HepG2 (cell line): ENCODE data around the gene TEX14. TPM values are rescaled to one million over a fixed set of nuclear protein-coding genes. Genes with fewer than 3 reads are reported as not detected.

Experiments
- CCDC6 ChIP-seq: sonication (generic); formaldehyde crosslinking; IDR thresholded peaks from 2 replicates; pipeline ENCODE4 v1.8.1; 2022; ENCODE audit warnings: mild to moderate bottlenecking, missing genetic modification reagents, moderate library complexity
- NPAS2 ChIP-seq: sonication (generic); formaldehyde crosslinking; IDR thresholded peaks from 2 replicates; pipeline ENCODE4 v1.8.0; 2022; ENCODE audit warnings: mild to moderate bottlenecking, missing genetic modification reagents, borderline replicate concordance
- SKI ChIP-seq: fragments of 450-650 bp; IDR thresholded peaks from one replicate; pipeline ENCODE4 v1.6.1; 2018; ENCODE audit warnings: mild to moderate bottlenecking; ENCODE audit not compliant: partially characterized antibody
- ZNF17 ChIP-seq: sonication (generic); formaldehyde crosslinking; IDR thresholded peaks from 2 replicates; pipeline ENCODE4 v1.5.0; 2020; ENCODE audit warnings: mild to moderate bottlenecking, missing genetic modification reagents
- ZNF549 ChIP-seq: sonication (generic); formaldehyde crosslinking; IDR thresholded peaks from 2 replicates; pipeline ENCODE4 v1.5.0; 2020; ENCODE audit warnings: missing genetic modification reagents
- polyA plus RNA-seq, 8 experiments: library from polyadenylated mRNA; depleted of rRNA in 3 of 8; stranded (reverse) in 7 of 8; unstranded in 1 of 8; fragments of >200 nt; fragmentation: Illumina TruSeq in 4 of 8; extraction: Trizol in 4 of 8; gene quantifications; 2 replicates each; pipeline versions ENCODE4 v1.2.1 to v1.2.3, GENCODE V29; 2011 to 2016; ENCODE audit warnings: low read depth in 4 of 8, missing spikeins in 1 of 8, mixed read lengths in 1 of 8; ENCODE audit not compliant: insufficient read depth in 1 of 8
- total RNA-seq, 5 experiments: library from RNA; depleted of rRNA; stranded (reverse); fragments of >200 nt; fragmentation: Illumina TruSeq; extraction: Trizol; gene quantifications; 2 replicates each; pipeline ENCODE4 v1.2.3, GENCODE V29; 2016; ENCODE audit warnings: low read depth in 1 of 5
- TF ChIP-seq, protein P1 (sequence below), 2 experiments: fragments of 450-650 bp in 1 of 2; sonication (generic) in 1 of 2; formaldehyde crosslinking in 1 of 2; IDR thresholded peaks; 2 replicates each; pipeline versions ENCODE4 v1.6.1 to v1.8.0; 2016 to 2022; ENCODE audit warnings: antibody characterized with exemption in 1 of 2, mild to moderate bottlenecking in 1 of 2, missing genetic modification reagents in 1 of 2
- TF ChIP-seq, protein P2 (sequence below): IDR thresholded peaks from 2 replicates; pipeline ENCODE4 v1.6.1; 2016; ENCODE audit warnings: control low read depth

Gene TEX14
- total and polyA plus RNA-seq, 2 of the 13 experiments (the other 11 are each of a cell fraction or from before 2014, with no cell fraction given): 0.04 to 0.07 TPM

DNA sequence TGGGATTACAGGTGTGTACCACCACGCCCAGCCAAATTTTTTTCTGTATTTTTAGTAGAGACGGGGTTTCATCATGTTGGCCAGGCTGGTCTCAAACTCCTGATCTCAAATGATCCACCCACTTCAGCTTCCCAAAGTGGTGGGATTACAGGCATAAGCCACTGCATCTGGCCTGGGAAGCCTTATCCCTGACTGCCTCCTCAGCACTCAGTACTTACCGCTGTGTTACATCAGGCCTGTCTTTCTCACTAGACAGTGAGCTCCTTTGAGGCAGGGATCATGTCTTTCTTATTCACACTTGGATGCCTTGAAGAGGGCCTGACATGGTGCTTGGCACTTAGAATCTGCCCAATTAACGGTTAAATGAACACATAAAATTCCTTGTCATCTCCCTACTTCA is 121.1 kb downstream of the TEX14 start (continued):
- TF ChIP-seq, protein P1, sequence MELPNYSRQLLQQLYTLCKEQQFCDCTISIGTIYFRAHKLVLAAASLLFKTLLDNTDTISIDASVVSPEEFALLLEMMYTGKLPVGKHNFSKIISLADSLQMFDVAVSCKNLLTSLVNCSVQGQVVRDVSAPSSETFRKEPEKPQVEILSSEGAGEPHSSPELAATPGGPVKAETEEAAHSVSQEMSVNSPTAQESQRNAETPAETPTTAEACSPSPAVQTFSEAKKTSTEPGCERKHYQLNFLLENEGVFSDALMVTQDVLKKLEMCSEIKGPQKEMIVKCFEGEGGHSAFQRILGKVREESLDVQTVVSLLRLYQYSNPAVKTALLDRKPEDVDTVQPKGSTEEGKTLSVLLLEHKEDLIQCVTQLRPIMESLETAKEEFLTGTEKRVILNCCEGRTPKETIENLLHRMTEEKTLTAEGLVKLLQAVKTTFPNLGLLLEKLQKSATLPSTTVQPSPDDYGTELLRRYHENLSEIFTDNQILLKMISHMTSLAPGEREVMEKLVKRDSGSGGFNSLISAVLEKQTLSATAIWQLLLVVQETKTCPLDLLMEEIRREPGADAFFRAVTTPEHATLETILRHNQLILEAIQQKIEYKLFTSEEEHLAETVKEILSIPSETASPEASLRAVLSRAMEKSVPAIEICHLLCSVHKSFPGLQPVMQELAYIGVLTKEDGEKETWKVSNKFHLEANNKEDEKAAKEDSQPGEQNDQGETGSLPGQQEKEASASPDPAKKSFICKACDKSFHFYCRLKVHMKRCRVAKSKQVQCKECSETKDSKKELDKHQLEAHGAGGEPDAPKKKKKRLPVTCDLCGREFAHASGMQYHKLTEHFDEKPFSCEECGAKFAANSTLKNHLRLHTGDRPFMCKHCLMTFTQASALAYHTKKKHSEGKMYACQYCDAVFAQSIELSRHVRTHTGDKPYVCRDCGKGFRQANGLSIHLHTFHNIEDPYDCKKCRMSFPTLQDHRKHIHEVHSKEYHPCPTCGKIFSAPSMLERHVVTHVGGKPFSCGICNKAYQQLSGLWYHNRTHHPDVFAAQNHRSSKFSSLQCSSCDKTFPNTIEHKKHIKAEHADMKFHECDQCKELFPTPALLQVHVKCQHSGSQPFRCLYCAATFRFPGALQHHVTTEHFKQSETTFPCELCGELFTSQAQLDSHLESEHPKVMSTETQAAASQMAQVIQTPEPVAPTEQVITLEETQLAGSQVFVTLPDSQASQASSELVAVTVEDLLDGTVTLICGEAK (IDR thresholded peaks at IDR 0.05): no peak
- TF ChIP-seq, protein P1 (CRISPR knock-in tag; IDR thresholded peaks at IDR 0.05): no peak
- no peak for TF ChIP-seq SKI
- no peak for TF ChIP-seq ZNF17 (CRISPR knock-in tag)
- TF ChIP-seq CCDC6 (CRISPR knock-in tag): no peak
- TF ChIP-seq, protein P2, sequence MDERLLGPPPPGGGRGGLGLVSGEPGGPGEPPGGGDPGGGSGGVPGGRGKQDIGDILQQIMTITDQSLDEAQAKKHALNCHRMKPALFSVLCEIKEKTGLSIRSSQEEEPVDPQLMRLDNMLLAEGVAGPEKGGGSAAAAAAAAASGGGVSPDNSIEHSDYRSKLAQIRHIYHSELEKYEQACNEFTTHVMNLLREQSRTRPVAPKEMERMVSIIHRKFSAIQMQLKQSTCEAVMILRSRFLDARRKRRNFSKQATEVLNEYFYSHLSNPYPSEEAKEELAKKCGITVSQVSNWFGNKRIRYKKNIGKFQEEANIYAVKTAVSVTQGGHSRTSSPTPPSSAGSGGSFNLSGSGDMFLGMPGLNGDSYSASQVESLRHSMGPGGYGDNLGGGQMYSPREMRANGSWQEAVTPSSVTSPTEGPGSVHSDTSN (CRISPR knock-in tag): no peak
- TF ChIP-seq NPAS2 (CRISPR knock-in tag): no peak
- TF ChIP-seq ZNF549: no peak
